Measurements from ENCODE around the gene C16orf78. TPM values are rescaled to one million over a fixed set of nuclear protein-coding genes. Genes with fewer than 3 reads are reported as not detected.

Gene C16orf78
- total and polyA plus RNA-seq, 2 of the 4 experiments (the other 2 are of a cell fraction), result not detected

GRCh38 chr16:49431040-49431439 is 57.4 kb downstream of the C16orf78 start:
- H2AK9ac ChIP-seq (replicated peaks; ENCODE audit: low read depth, low read length, poor library complexity), result no peak overlapping the region
- no TSS peak for BruUV-seq (replicated peaks)
- no peak overlapping the region for H3K18ac ChIP-seq (ENCODE audit: low read depth, low read length)
- CTCF ChIA-PET, result no interaction called here
- H3K4me1 ChIP-seq (ENCODE audit: control insufficient read depth, insufficient read depth, low read length), result no peaks in the 10 kb centered on the region
- no peak overlapping the region for H3K23ac ChIP-seq (ENCODE audit: low read depth, low read length)
- intact Hi-C loops (cut with micrococcal nuclease), result no loop called here
- POLR2A ChIA-PET (ENCODE audit: unreplicated experiment), result no interaction called here
- in situ Hi-C loops (cut with MboI; ENCODE audit: low sequenced_read_pairs), result no loop called here
- ATAC-seq (ENCODE audit: low read depth), result no peak
- H3K9me3 ChIP-seq (ENCODE audit: control insufficient read depth, insufficient read depth, low read length), result no peaks in the 10 kb centered on the region
- H2BK20ac ChIP-seq (ENCODE audit: low read depth, low read length), result no peak overlapping the region
- H3K56ac ChIP-seq (ENCODE audit: extremely low read depth, insufficient read depth, low read length), result no peak overlapping the region
- no peak overlapping the region for H3K9ac ChIP-seq (ENCODE audit: low read depth, low read length)
- H2AFZ ChIP-seq (replicated peaks; ENCODE audit: low read length, poor library complexity), result no peak overlapping the region
- H2BK5ac ChIP-seq (ENCODE audit: low read depth, low read length, poor library complexity, severe bottlenecking), result no peak overlapping the region
- no peak overlapping the region for H3K4me3 ChIP-seq (ENCODE audit: insufficient read depth, low read depth, low read length)
- no peak overlapping the region for H2BK15ac ChIP-seq (ENCODE audit: low read depth, low read length)
- no peak overlapping the region for H4K8ac ChIP-seq (ENCODE audit: low read depth in 2 of 2, low read length in 2 of 2)
- dilution Hi-C loops (cut with HindIII; ENCODE audit: low sequenced_read_pairs, unreplicated experiment), result no loop called here
- H4K20me1 ChIP-seq (ENCODE audit: insufficient read depth, low read length), result no peaks in the 10 kb centered on the region
- H3K14ac ChIP-seq (replicated peaks; ENCODE audit: low read depth, low read length), result no peak overlapping the region
- H2BK120ac ChIP-seq (ENCODE audit: low read depth, low read length), result no peak overlapping the region
- H3K4me2 ChIP-seq (ENCODE audit: low read depth, low read length), result no peak overlapping the region
- no peak overlapping the region for H2AK5ac ChIP-seq (ENCODE audit: low read depth, low read length)
- H3K9me1 ChIP-seq (ENCODE audit: insufficient read depth, low read length), result no peaks in the 10 kb centered on the region
- no peak overlapping the region for H4K5ac ChIP-seq (ENCODE audit: low read depth, low read length)
- no peaks in the 10 kb centered on the region for H3K36me3 ChIP-seq (ENCODE audit: control insufficient read depth, insufficient read depth, low read length)
- H3K27me3 ChIP-seq (ENCODE audit: control insufficient read depth, insufficient read depth, low read length), result no peaks in the 10 kb centered on the region
- WGBS, 2 experiments (ENCODE audit: extremely low coverage in 2 of 2, insufficient read length in 1 of 2), result no CpG with 5 or more reads among the region's 9 CpGs
- TF ChIP-seq MAFK (IDR thresholded peaks at IDR 0.05; ENCODE audit: low read depth, low read length) (no peak), CTCF (conservative IDR thresholded peaks at IDR 0.05; ENCODE audit: low read depth, low read length) (no peak), RCOR1 (IDR thresholded peaks at IDR 0.05; ENCODE audit: insufficient replicate concordance, low read length) (no peak), MAZ (IDR thresholded peaks at IDR 0.05; ENCODE audit: borderline replicate concordance, low read depth, low read length) (no peak), ELK1 (IDR thresholded peaks at IDR 0.05; ENCODE audit: borderline replicate concordance, low read depth, low read length) (no peak), CHD1 (IDR thresholded peaks at IDR 0.05; ENCODE audit: low read depth, low read length) (no peak), MXI1 (IDR thresholded peaks at IDR 0.05; ENCODE audit: borderline replicate concordance, low read depth, low read length) (no peak), CEBPB (IDR thresholded peaks at IDR 0.05; ENCODE audit: low read depth, low read length) (no peak), USF2 (IDR thresholded peaks at IDR 0.05; ENCODE audit: low read depth, low read length) (no peak), BHLHE40 (IDR thresholded peaks at IDR 0.05; ENCODE audit: low read depth, low read length) (no peak), RAD21 (IDR thresholded peaks at IDR 0.05; ENCODE audit: low read length) (no peak), FOS (IDR thresholded peaks at IDR 0.05; ENCODE audit: low read depth, low read length) (no peak), NFE2L2 (IDR thresholded peaks at IDR 0.05; ENCODE audit: low read depth, low read length) (no peak)
- no peak overlapping the region for H4K91ac ChIP-seq (ENCODE audit: insufficient read depth, low read depth, low read length)
- no peak overlapping the region for H3K27ac ChIP-seq (ENCODE audit: insufficient read depth, low read length)
- H3K4ac ChIP-seq (ENCODE audit: low read depth, low read length), result no peak overlapping the region
- H3K79me1 ChIP-seq (ENCODE audit: low read depth in 1 of 2, low read length in 2 of 2), result no peaks in the 10 kb centered on the region
- no peak for DNase-seq
